Parathyroid adenoma (tissue), 2 donors: ENCODE results near the gene DPEP3.

Experiments used
- H2AFZ ChIP-seq: fragments of 300-600 bp; sonication (generic); one replicate; pipeline ENCODE4 v1.7.0; 2017; ENCODE audit warnings: antibody characterized with exemption, mild to moderate bottlenecking
- H3K27ac ChIP-seq: fragments of 300-600 bp; sonication (generic); one replicate; pipeline ENCODE4 v1.7.0; 2017
- H3K27me3 ChIP-seq: fragments of 300-600 bp; sonication (generic); one replicate; pipeline ENCODE4 v1.7.0; 2017; ENCODE audit warnings: low read length; ENCODE audit not compliant: control insufficient read depth, insufficient read depth
- H3K36me3 ChIP-seq: fragments of 300-600 bp; sonication (generic); one replicate; pipeline ENCODE4 v1.7.0; 2017; ENCODE audit warnings: low read length; ENCODE audit not compliant: control insufficient read depth, insufficient read depth
- H3K4me1 ChIP-seq: fragments of 300-600 bp; sonication (generic); one replicate; pipeline ENCODE4 v1.7.0; 2017; ENCODE audit warnings: control low read depth
- H3K4me2 ChIP-seq: fragments of 300-600 bp; sonication (generic); one replicate; pipeline ENCODE4 v1.7.0; 2017; ENCODE audit warnings: low read length
- H3K4me3 ChIP-seq: fragments of 300-600 bp; sonication (generic); one replicate; pipeline ENCODE4 v1.7.0; 2017; ENCODE audit warnings: low read depth, low read length
- H3K79me2 ChIP-seq: fragments of 300-600 bp; sonication (generic); one replicate; pipeline ENCODE4 v1.7.0; 2017; ENCODE audit warnings: control low read depth
- H3K9ac ChIP-seq: fragments of 300-600 bp; sonication (generic); one replicate; pipeline ENCODE4 v1.7.0; 2017; ENCODE audit warnings: mild to moderate bottlenecking
- H3K9me3 ChIP-seq: fragments of 300-600 bp; sonication (generic); one replicate; pipeline ENCODE4 v1.7.0; 2017; ENCODE audit warnings: low read length; ENCODE audit not compliant: control insufficient read depth
- CTCF ChIP-seq: fragments of 300-600 bp; sonication (generic); IDR thresholded peaks from one replicate; pipeline ENCODE4 v1.7.0; 2017; ENCODE audit warnings: antibody characterized with exemption, mild to moderate bottlenecking
- donor health status: primary hyperparathyroidism.

Gene DPEP3

GRCh38 chr16:67928561-67929364, 51.5 kb downstream of the DPEP3 start:
- no peaks in the 10 kb centered on the region for H3K4me1 ChIP-seq
- H3K79me2 ChIP-seq, result peaks cover 16% of the 10 kb centered on the region
- no peak overlapping the region for H3K27ac ChIP-seq
- H3K27me3 ChIP-seq, result no peaks in the 10 kb centered on the region
- no peak overlapping the region for H2AFZ ChIP-seq
- no peak overlapping the region for H3K4me3 ChIP-seq
- H3K4me2 ChIP-seq, result no peak overlapping the region
- H3K36me3 ChIP-seq, result no peaks in the 10 kb centered on the region
- no peak overlapping the region for H3K9ac ChIP-seq
- H3K9me3 ChIP-seq, result no peaks in the 10 kb centered on the region
- peak; percentile 87 for TF ChIP-seq CTCF

- TF ChIP-seq CTCF, result no peak
- Histone ChIP-seq H3K36me3 (no peaks in the 10 kb centered on the region), H3K9ac (no peak overlapping the region)
These were observed 52.2 kb downstream of the DPEP3 start for GRCh38 chr16:67928147-67928546.

GRCh38 chr16:67927131-67927941, 53.0 kb downstream of the DPEP3 start:
- no peak overlapping the region for H3K4me2 ChIP-seq

More at GRCh38 chr16:67928147-67928546, 52.2 kb downstream of the DPEP3 start:
- no peaks in the 10 kb centered on the region for H3K27me3 ChIP-seq
- no peak overlapping the region for H3K4me2 ChIP-seq
- H3K4me3 ChIP-seq, result no peak overlapping the region
- no peak overlapping the region for H2AFZ ChIP-seq
- H3K27ac ChIP-seq, result no peak overlapping the region
- H3K79me2 ChIP-seq, result peaks cover 21% of the 10 kb centered on the region
- no peaks in the 10 kb centered on the region for H3K9me3 ChIP-seq
- H3K4me1 ChIP-seq, result no peaks in the 10 kb centered on the region

GRCh38 chr16:67926181-67926750, 54.0 kb downstream of the DPEP3 start:
- Histone ChIP-seq H3K27me3 (no peaks in the 10 kb centered on the region), H3K36me3 (no peaks in the 10 kb centered on the region), H3K79me2 (peaks cover 31% of the 10 kb centered on the region), H3K4me2 (no peak overlapping the region), H3K9ac (no peak overlapping the region), H3K4me1 (no peaks in the 10 kb centered on the region), H3K4me3 (no peak overlapping the region), H2AFZ (no peak overlapping the region), H3K9me3 (no peaks in the 10 kb centered on the region), H3K27ac (no peak overlapping the region)
- TF ChIP-seq CTCF, result no peak

More at GRCh38 chr16:67927131-67927941, 53.0 kb downstream of the DPEP3 start:
- H3K36me3 ChIP-seq, result no peaks in the 10 kb centered on the region
- H3K4me1 ChIP-seq, result no peaks in the 10 kb centered on the region
- no peaks in the 10 kb centered on the region for H3K27me3 ChIP-seq
- peaks cover 23% of the 10 kb centered on the region for H3K79me2 ChIP-seq
- no peak overlapping the region for H3K4me3 ChIP-seq
- no peak for TF ChIP-seq CTCF
- H2AFZ ChIP-seq, result no peak overlapping the region
- H3K27ac ChIP-seq, result no peak overlapping the region
- H3K9me3 ChIP-seq, result no peaks in the 10 kb centered on the region
- no peak overlapping the region for H3K9ac ChIP-seq
